ENCODE data around the gene SPDYE17. TPM values are rescaled to one million over a fixed set of nuclear protein-coding genes. Genes with fewer than 3 reads are reported as not detected.
"Not testable (repeated sequence)": the region's sequence is repeated elsewhere in the genome, so short reads cannot be mapped to it uniquely, and the experiment has no call there.

The SPDYE17 gene
- polyA plus RNA-seq, 3 donors, result not detected

- H3K27ac ChIP-seq (ENCODE audit: low read depth, low read length), result not testable (repeated sequence)
- 91 to 97% (median 96%) methylated on average over 21 of the region's 21 CpGs for WGBS, 3 donors
These were observed 51.6 kb downstream of the SPDYE17 start for GRCh38 chr7:76980576-76980975.

GRCh38 chr7:76977761-76978367 lies 54.3 kb downstream of the SPDYE17 start:
- 85 to 93% (median 90%) methylated on average over 4 to 13 of the region's 13 CpGs for WGBS, 3 donors
- not testable (repeated sequence) for H3K27ac ChIP-seq (ENCODE audit: low read depth, low read length)

GRCh38 chr7:76974793-76975579 lies 57.2 kb downstream of the SPDYE17 start:
- H3K27ac ChIP-seq (ENCODE audit: low read depth, low read length), result not testable (repeated sequence)
- 92 to 95% (median 93%) methylated on average over 22 to 25 of the region's 27 CpGs for whole genome bisulfite sequencing, 3 donors

GRCh38 chr7:76974336-76974735 lies 57.8 kb downstream of the SPDYE17 start:
- WGBS, 3 donors, result 88 to 100% (median 90%) methylated on average over 4 to 7 of the region's 12 CpGs
- H3K27ac ChIP-seq (ENCODE audit: low read depth, low read length), result not testable (repeated sequence)

GRCh38 chr7:76972391-76972790 lies 59.8 kb downstream of the SPDYE17 start:
- 74 to 94% (median 90%) methylated on average over 6 to 8 of the region's 8 CpGs for WGBS, 3 donors
- H3K27ac ChIP-seq (ENCODE audit: low read depth, low read length), result not testable (repeated sequence)

Other genes starting within 250 kb of the SPDYE17 start
- under 1 TPM in 2 of 3 donors, not detected in 1; 0.51 to 0.66 TPM for gene SPDYE18, start 30.2 kb upstream of the SPDYE17 start, polyA plus RNA-seq
- 10 to 100 TPM in 1 of 3 donors, 1 to 10 TPM in 2; 1.5 to 15.7 (median 2.9) TPM for gene CCDC146, start 90.3 kb upstream of the SPDYE17 start, polyA plus RNA-seq
- gene FGL2, start 167.5 kb upstream of the SPDYE17 start, polyA plus RNA-seq, result 10 to 100 TPM in 2 of 3 donors, 1 to 10 TPM in 1; 2.6 to 14.6 (median 14.4) TPM